Left ventricle myocardium inferior (tissue), 1 donor: ENCODE data around the gene LCP1. TPM values are rescaled to one million over a fixed set of nuclear protein-coding genes. Genes with fewer than 3 reads are reported as not detected.

Experiments used
- DNase-seq: peaks from one replicate; pipeline ENCODE4 v3.0.0-alpha.2; 2020
- H3K27ac ChIP-seq: fragments of 200-600 bp; replicated peaks from 2 replicates; pipeline ENCODE4 v1.8.0; 2021
- H3K27me3 ChIP-seq: fragments of 200-600 bp; 2 replicates; pipeline ENCODE4 v1.8.0; 2021; ENCODE audit warnings: low read depth
- H3K36me3 ChIP-seq: fragments of 200-600 bp; 2 replicates; pipeline ENCODE4 v1.8.0; 2021
- H3K4me1 ChIP-seq: fragments of 200-600 bp; 2 replicates; pipeline ENCODE4 v1.8.0; 2021
- H3K4me3 ChIP-seq: fragments of 200-600 bp; 2 replicates; pipeline ENCODE4 v1.8.0; 2021; ENCODE audit warnings: mild to moderate bottlenecking, moderate library complexity
- H3K9me3 ChIP-seq: fragments of 200-600 bp; replicated peaks from 2 replicates; pipeline ENCODE4 v1.8.0; 2021
- intact Hi-C: fragments of 100-400 bp; cut with micrococcal nuclease; formaldehyde crosslinking; loops from one replicate; pipeline ENCODE4 v1.11.0; 2022
- total RNA-seq: library from RNA; stranded (reverse); fragmentation: NEBNext Ultra II Directional; extraction: Animal tissue kit (Norgen Biotek cat#: 25700); gene quantifications from one replicate; pipeline ENCODE4 v1.2.1, GENCODE V29; 2021
- TF ChIP-seq, protein P1 (sequence below): fragments of 200-600 bp; IDR thresholded peaks from 2 replicates; pipeline ENCODE4 v1.8.0; 2021; ENCODE audit warnings: antibody characterized with exemption, mild to moderate bottlenecking, borderline replicate concordance
- donor health status: DM: no; HTN: yes; CAD: no; lungs with severe emphysema.

The LCP1 gene
- total RNA-seq, 1 donor from 2014 or later, result 14.1 TPM

GRCh38 chr13:46137627-46138317, 44.2 kb downstream of the LCP1 start:
- no peak for DNase-seq
- H3K9me3 ChIP-seq, result no peaks in the 10 kb centered on the region
- TF ChIP-seq, protein P1, sequence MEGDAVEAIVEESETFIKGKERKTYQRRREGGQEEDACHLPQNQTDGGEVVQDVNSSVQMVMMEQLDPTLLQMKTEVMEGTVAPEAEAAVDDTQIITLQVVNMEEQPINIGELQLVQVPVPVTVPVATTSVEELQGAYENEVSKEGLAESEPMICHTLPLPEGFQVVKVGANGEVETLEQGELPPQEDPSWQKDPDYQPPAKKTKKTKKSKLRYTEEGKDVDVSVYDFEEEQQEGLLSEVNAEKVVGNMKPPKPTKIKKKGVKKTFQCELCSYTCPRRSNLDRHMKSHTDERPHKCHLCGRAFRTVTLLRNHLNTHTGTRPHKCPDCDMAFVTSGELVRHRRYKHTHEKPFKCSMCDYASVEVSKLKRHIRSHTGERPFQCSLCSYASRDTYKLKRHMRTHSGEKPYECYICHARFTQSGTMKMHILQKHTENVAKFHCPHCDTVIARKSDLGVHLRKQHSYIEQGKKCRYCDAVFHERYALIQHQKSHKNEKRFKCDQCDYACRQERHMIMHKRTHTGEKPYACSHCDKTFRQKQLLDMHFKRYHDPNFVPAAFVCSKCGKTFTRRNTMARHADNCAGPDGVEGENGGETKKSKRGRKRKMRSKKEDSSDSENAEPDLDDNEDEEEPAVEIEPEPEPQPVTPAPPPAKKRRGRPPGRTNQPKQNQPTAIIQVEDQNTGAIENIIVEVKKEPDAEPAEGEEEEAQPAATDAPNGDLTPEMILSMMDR, result no peak
- intact Hi-C loops, result no loop called here
- no peak overlapping the region for H3K27ac ChIP-seq
- H3K27me3 ChIP-seq, result peaks cover 53% of the 10 kb centered on the region
- no peak overlapping the region for H3K4me3 ChIP-seq
- H3K36me3 ChIP-seq, result no peaks in the 10 kb centered on the region
- no peaks in the 10 kb centered on the region for H3K4me1 ChIP-seq

GRCh38 chr13:46136688-46137087, 45.3 kb downstream of the LCP1 start:
- TF ChIP-seq, protein P1, result no peak
- intact Hi-C loops, result no loop called here
- no peak for DNase-seq
- Histone ChIP-seq H3K36me3 (no peaks in the 10 kb centered on the region), H3K4me1 (no peaks in the 10 kb centered on the region), H3K27ac (no peak overlapping the region), H3K9me3 (no peaks in the 10 kb centered on the region), H3K4me3 (no peak overlapping the region), H3K27me3 (peaks cover 55% of the 10 kb centered on the region)

DNA sequence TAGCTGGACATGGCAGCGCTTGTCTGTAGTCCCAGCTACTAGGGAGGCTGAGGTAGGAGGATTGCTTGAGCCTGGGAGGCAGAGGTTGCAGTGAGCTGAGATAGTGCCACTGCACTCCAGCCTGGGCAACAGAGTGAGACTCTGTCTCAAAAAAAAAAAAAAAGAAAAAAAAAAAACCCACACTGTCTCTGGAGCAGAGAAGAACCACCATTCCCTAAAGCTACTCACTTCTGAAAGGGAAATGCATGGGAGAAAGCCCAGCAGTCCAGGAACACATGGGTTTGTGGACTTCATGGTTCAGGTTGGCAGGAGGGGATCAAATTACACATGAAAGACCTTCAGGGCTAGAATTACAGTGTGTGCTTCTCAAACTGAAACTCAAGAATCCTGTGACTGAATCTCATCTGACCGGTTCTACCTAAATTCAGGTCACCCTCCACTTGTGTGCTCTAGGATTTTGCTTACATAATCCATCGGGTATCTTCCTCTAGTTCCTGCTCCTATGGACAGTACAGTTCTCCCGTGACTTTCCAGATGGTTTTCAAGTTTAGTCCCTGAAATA, 46.9 kb downstream of the LCP1 start:
- Histone ChIP-seq H3K27me3 (peaks cover 63% of the 10 kb centered on the region), H3K36me3 (no peaks in the 10 kb centered on the region), H3K9me3 (no peaks in the 10 kb centered on the region), H3K4me3 (no peak overlapping the region), H3K4me1 (no peaks in the 10 kb centered on the region), H3K27ac (no peak overlapping the region)
- DNase-seq, result no peak
- TF ChIP-seq, protein P1, result no peak
- intact Hi-C loops, result no loop called here

DNA sequence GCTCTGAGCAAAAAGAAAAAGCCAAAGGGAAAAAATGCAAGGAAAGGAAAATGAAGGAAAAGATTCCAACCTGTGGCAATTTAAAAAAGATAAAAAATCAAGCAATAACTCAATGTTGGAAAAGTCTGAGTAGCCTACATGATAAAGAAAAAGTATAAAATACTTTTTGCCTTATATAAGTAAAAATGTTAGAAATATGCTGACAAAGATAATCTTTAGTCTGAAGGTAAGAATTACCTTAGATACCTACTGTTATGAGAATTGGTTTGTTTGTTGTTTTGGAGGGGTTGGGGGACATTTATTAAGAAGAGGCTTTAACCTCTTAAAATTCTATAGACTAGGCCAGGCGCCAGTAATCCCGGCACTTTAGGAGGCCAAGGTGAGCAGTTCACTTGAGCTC, 47.5 kb downstream of the LCP1 start:
- DNase-seq, result no peak
- TF ChIP-seq, protein P1, result no peak
- intact Hi-C loops, result no loop called here
- Histone ChIP-seq H3K27ac (no peak overlapping the region), H3K4me3 (no peak overlapping the region), H3K4me1 (no peaks in the 10 kb centered on the region), H3K36me3 (no peaks in the 10 kb centered on the region), H3K27me3 (peaks cover 66% of the 10 kb centered on the region), H3K9me3 (no peaks in the 10 kb centered on the region)

- no peaks in the 10 kb centered on the region for H3K36me3 ChIP-seq
These were observed 49.9 kb downstream of the LCP1 start for GRCh38 chr13:46132109-46132508.

More at GRCh38 chr13:46132109-46132508, 49.9 kb downstream of the LCP1 start:
- intact Hi-C loops, result no loop called here
- TF ChIP-seq, protein P1, result no peak
- Histone ChIP-seq H3K27ac (no peak overlapping the region), H3K4me1 (no peaks in the 10 kb centered on the region), H3K9me3 (no peaks in the 10 kb centered on the region), H3K27me3 (peaks cover 68% of the 10 kb centered on the region), H3K4me3 (no peak overlapping the region)
- no peak for DNase-seq
